Thyroid gland (tissue), 4 donors: Measurements from ENCODE around the gene CCDC85B. TPM values are rescaled to one million over a fixed set of nuclear protein-coding genes. Genes with fewer than 3 reads are reported as not detected.

Source experiments
- DNase-seq, 2 donors: peaks; one replicate each; pipeline ENCODE4 v3.0.0-alpha.2; 2019
- H3K27ac ChIP-seq, 3 donors: fragments of 200-600 bp; sonication (generic); 1 replicate in 2 of 3; 2 replicates in 1 of 3; pipeline ENCODE4 v1.5.1; 2016 to 2019; ENCODE audit warnings: mild to moderate bottlenecking in 1 of 3, moderate library complexity in 1 of 3
- H3K27me3 ChIP-seq: fragments of 200-600 bp; sonication (generic); one replicate; pipeline ENCODE4 v1.5.1; 2019
- H3K36me3 ChIP-seq, 2 donors: fragments of 200-600 bp; sonication (generic); one replicate each; pipeline ENCODE4 v1.5.1; 2016 to 2019
- H3K4me1 ChIP-seq, 2 donors: fragments of 200-600 bp; sonication (generic); one replicate each; pipeline ENCODE4 v1.5.1; 2017 to 2019
- H3K4me3 ChIP-seq, 3 donors: fragments of 200-600 bp; sonication (generic); replicated peaks in 1 of 3; 1 replicate in 2 of 3; 2 replicates in 1 of 3; pipeline ENCODE4 v1.5.1; 2016; ENCODE audit warnings: mild to moderate bottlenecking in 1 of 3
- H3K9me3 ChIP-seq: fragments of 200-600 bp; sonication (generic); one replicate; pipeline ENCODE4 v1.5.1; 2017
- CTCF ChIP-seq, 6 experiments: fragments of 200-600 bp in 3 of 6; fragments of 450-650 bp in 3 of 6; sonication (generic) in 3 of 6; IDR thresholded peaks; one replicate each; pipeline ENCODE4 v1.5.1; 2016 to 2019; ENCODE audit warnings: antibody characterized with exemption in 6 of 6, mild to moderate bottlenecking in 2 of 6, inconsistent platforms in 1 of 6, moderate library complexity in 1 of 6
- POLR2A ChIP-seq, 2 donors: fragments of 450-650 bp; IDR thresholded peaks; one replicate each; pipeline ENCODE4 v1.6.1; 2017; ENCODE audit warnings: antibody characterized with exemption in 2 of 2, mild to moderate bottlenecking in 2 of 2, moderate library complexity in 1 of 2
- WGBS, 2 donors: methylation state at CpG; one replicate each; pipeline ENCODE4 v1.1.5; 2017; 5-methylcytosine and 5-hydroxymethylcytosine counted together
- intact Hi-C: fragments of 100-400 bp; cut with DNase I; formaldehyde crosslinking; loops from one replicate; pipeline ENCODE4 v1.15.1; 2023
- total RNA-seq, 4 donors: library from RNA; depleted of rRNA; stranded (reverse); fragments of >200 nt; gene quantifications; one replicate each; pipeline ENCODE4 v1.2.3, GENCODE V29; 2016

CCDC85B gene
- total RNA-seq, 4 donors from 2014 or later: 29.8 to 73.8 (median 42.9) TPM

- 0 to 2% methylated on average over 9 to 25 of the region's 78 CpGs for WGBS, 2 donors
- intact Hi-C loops: no loop called here
- peak; percentile 98 for DNase-seq
- Histone ChIP-seq H3K4me3 (peak within 1 kb of the TSS; percentile 29 to 84 (median 77)), H3K27ac (peak within 1 kb of the TSS; percentile 92 to 100 (median 99)), H3K4me1 (peaks cover 17 to 33% of the 10 kb centered on the region in 2 donors), H3K9me3 (no peaks in the 10 kb centered on the region), H3K27me3 (no peaks in the 10 kb centered on the region), H3K36me3 (peaks cover 31 to 34% of the 10 kb centered on the region in 2 donors)
- TF ChIP-seq CTCF (IDR thresholded peaks at IDR 0.05): peak; percentile 57 to 93 (median 86)
- peak in 1 of 2 donors; percentile 81 for TF ChIP-seq POLR2A (IDR thresholded peaks at IDR 0.05)
These were observed 30.0 kb upstream of the CCDC85B start, which contains the start of gene MUS81 for GRCh38 chr11:65860278-65861164. Gene MUS81, plus strand, starts transcription at chr11:65860433. Its CDS starts 321 bp downstream, at chr11:65860754.

DNA sequence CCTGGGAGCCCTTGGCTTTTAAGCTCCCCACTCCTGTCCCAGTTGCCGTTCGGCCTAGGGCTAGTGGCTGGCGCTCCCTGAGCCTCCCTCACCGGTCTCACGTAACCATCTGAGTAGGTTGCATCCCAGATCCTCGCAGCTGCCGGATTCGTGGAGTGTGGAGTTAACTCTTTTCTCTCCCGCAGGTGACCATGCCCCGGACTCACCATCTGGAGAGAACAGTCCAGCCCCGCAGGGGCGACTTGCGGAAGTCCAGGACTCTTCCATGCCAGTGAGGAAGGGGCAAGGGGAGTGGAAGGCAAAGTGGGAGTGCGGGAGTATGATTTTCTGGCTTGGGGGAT is 29.3 kb upstream of the CCDC85B start:
- Histone ChIP-seq H3K9me3 (no peaks in the 10 kb centered on the region), H3K27me3 (no peaks in the 10 kb centered on the region), H3K27ac (peak overlapping the region; percentile 92 to 100 (median 99)), H3K36me3 (peaks cover 29 to 33% of the 10 kb centered on the region in 2 donors), H3K4me3 (peak overlapping the region; percentile 29 to 84 (median 77)), H3K4me1 (peaks cover 17 to 27% of the 10 kb centered on the region in 2 donors)
- TF ChIP-seq CTCF (IDR thresholded peaks at IDR 0.05): no peak
- no peak for TF ChIP-seq POLR2A (IDR thresholded peaks at IDR 0.05)
- WGBS, 2 donors: 12 to 19% methylated on average over 11 to 14 of the region's 14 CpGs
- DNase-seq: no peak
- intact Hi-C loops: no loop called here

- TF ChIP-seq POLR2A (IDR thresholded peaks at IDR 0.05) (no peak), CTCF (IDR thresholded peaks at IDR 0.05) (no peak)
- no peak for DNase-seq
These were observed 28.8 kb upstream of the CCDC85B start for GRCh38 chr11:65861533-65862183.

GRCh38 chr11:65862191-65862735 is 28.2 kb upstream of the CCDC85B start:
- Histone ChIP-seq H3K9me3 (no peaks in the 10 kb centered on the region), H3K36me3 (peaks cover 40 to 44% of the 10 kb centered on the region in 2 donors), H3K4me3 (no peak overlapping the region), H3K4me1 (peaks cover 13 to 23% of the 10 kb centered on the region in 2 donors), H3K27ac (no peak overlapping the region), H3K27me3 (no peaks in the 10 kb centered on the region)
- no peak for TF ChIP-seq CTCF (IDR thresholded peaks at IDR 0.05)
- TF ChIP-seq POLR2A (IDR thresholded peaks at IDR 0.05): no peak
- DNase-seq: no peak
- WGBS, 2 donors: 93 to 100% methylated on average over 3 to 4 of the region's 5 CpGs
- intact Hi-C loops: no loop called here

More at GRCh38 chr11:65861533-65862183, 28.8 kb upstream of the CCDC85B start:
- Histone ChIP-seq H3K4me1 (peaks cover 14 to 23% of the 10 kb centered on the region in 2 donors), H3K4me3 (peak overlapping the region in 1 of 3 donors; percentile 84), H3K27ac (no peak overlapping the region), H3K27me3 (no peaks in the 10 kb centered on the region), H3K36me3 (peaks cover 34 to 37% of the 10 kb centered on the region in 2 donors), H3K9me3 (no peaks in the 10 kb centered on the region)
- intact Hi-C loops: no loop called here
- 90 to 94% methylated on average over 8 to 9 of the region's 13 CpGs for WGBS, 2 donors
